Uterus (tissue), 2 donors: ENCODE measurements around the gene FGD2.

Experiments used
- POLR2A ChIP-seq, 2 donors: fragments of 450-650 bp; IDR thresholded peaks; one replicate each; pipeline ENCODE4 v1.6.1; 2016; ENCODE audit warnings: antibody characterized with exemption in 2 of 2, mild to moderate bottlenecking in 1 of 2, moderate library complexity in 1 of 2
- TF ChIP-seq, protein P1 (sequence below), 4 experiments: fragments of 200-600 bp in 2 of 4; fragments of 450-650 bp in 2 of 4; sonication (generic) in 2 of 4; IDR thresholded peaks; one replicate each; pipeline ENCODE4 v1.5.1; 2016 to 2019; ENCODE audit warnings: antibody characterized with exemption in 4 of 4, mild to moderate bottlenecking in 2 of 4, moderate library complexity in 1 of 4

DNA sequence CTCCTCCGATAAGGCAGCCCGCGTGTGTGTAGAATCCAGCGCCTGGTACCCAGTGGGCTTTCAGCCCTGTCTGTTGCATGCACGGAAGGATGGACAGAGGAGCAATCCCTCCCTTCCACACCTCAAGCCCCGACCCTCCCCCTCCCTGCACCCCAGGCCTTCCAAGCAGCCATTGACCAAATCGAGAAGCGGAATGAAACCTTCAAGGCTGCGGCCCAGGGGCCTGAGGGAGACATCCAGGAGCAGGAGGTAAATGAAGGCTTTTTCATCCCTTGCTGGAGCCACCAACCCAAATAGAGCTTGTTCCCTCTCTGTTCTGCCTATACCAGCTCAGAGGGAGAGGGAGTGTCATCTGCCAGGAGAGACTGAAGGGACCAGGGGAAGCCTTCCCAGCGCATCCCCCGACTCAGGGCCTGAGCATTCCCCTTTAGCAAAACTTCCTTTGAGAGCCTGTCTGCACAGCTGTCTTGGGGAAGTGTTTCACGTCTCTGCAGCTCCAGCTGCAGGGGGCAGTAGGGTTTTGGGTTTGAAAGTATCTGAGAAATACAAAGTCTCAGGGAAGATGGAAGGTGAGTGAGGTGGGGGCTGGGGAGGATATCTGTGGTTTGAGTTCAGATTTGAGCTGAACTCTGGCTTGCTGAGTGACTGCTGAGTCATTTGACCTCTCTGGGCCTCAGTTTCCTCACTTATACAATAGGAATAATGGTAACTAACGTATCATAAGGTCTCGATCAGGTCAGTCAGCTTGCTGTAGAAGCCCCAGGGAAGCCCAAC is 16.1 kb downstream of the FGD2 start:
- TF ChIP-seq, protein P1, sequence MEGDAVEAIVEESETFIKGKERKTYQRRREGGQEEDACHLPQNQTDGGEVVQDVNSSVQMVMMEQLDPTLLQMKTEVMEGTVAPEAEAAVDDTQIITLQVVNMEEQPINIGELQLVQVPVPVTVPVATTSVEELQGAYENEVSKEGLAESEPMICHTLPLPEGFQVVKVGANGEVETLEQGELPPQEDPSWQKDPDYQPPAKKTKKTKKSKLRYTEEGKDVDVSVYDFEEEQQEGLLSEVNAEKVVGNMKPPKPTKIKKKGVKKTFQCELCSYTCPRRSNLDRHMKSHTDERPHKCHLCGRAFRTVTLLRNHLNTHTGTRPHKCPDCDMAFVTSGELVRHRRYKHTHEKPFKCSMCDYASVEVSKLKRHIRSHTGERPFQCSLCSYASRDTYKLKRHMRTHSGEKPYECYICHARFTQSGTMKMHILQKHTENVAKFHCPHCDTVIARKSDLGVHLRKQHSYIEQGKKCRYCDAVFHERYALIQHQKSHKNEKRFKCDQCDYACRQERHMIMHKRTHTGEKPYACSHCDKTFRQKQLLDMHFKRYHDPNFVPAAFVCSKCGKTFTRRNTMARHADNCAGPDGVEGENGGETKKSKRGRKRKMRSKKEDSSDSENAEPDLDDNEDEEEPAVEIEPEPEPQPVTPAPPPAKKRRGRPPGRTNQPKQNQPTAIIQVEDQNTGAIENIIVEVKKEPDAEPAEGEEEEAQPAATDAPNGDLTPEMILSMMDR (IDR thresholded peaks at IDR 0.05) = peak in 2 of 4 experiments; percentile 15 to 18
- no peak for TF ChIP-seq POLR2A (IDR thresholded peaks at IDR 0.05)
